Hypothalamus (tissue), 51 donors: ENCODE measurements around the gene MYCBPAP.
"Not testable (repeated sequence)": the region's sequence is repeated elsewhere in the genome, so short reads cannot be mapped to it uniquely, and the experiment has no call there.

Experiments
- DNase-seq, 51 donors: peaks; one replicate each; lab custom pipeline; 2025; lab: John Stamatoyannopoulos, UW

Gene MYCBPAP

DNA sequence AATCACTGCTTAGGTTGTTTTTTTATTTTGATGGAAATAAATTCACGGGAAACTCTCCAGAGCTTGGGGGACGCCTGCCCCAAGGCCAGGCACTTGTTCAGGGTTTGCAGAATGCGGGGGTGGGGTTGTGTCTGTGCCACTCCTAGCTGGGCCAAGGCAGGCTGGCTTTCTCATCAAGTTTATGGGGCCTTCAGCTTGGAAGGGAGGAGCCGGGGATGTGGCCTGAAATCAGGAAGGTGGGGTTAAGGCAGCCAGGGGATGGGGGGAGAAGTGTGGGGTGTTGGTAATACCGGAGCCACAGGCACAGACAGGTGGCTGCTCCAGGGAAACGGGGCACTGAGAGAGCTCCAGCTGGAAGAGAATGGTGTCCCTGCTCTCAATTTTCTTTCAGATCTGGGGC, 37.8 kb upstream of the MYCBPAP start:
- DNase-seq, result no peak

- no peak for DNase-seq
Measured at GRCh38 chr17:50471009-50471905, 37.0 kb upstream of the MYCBPAP start.

GRCh38 chr17:50472286-50472685, 36.0 kb upstream of the MYCBPAP start:
- DNase-seq, result no peak

DNA sequence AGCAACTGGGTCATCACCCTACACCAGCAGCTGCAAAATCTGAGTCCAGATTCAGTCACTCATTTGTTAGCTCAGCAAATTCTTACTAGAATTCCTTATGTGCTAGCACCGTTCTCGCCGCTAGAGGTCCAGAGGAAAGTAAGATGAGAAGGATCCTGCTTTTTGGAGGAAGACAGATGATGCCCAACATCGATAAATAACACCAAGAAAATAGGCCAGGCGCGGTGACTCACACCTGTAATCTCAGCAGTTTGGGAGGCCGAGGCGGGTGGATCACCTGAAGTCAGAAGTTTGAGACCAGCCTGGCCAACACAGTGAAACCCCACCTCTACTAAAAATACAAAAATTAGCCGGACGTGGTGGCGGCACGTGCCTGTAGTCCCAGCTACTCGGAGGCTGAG, 35.5 kb upstream of the MYCBPAP start:
- DNase-seq, result not testable (repeated sequence)

DNA sequence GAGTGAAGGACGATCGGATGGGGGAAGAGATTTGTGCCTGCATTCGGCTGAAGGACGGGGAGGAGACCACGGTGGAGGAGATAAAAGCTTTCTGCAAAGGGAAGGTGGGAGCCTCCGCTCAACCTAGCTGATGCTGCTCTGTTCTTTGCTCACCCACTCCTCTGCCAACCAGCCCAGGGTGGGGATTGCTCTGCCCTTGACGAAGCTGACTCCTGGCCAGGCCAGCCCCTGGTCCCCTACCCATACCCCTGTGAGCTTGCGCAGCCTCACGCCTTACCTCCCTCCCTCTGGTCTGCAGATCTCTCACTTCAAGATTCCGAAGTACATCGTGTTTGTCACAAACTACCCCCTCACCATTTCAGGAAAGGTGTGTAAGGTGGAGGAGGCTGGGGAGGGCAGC, 34.3 kb upstream of the MYCBPAP start:
- no peak for DNase-seq

GRCh38 chr17:50474523-50474922, 33.7 kb upstream of the MYCBPAP start:
- DNase-seq, result no peak

DNA sequence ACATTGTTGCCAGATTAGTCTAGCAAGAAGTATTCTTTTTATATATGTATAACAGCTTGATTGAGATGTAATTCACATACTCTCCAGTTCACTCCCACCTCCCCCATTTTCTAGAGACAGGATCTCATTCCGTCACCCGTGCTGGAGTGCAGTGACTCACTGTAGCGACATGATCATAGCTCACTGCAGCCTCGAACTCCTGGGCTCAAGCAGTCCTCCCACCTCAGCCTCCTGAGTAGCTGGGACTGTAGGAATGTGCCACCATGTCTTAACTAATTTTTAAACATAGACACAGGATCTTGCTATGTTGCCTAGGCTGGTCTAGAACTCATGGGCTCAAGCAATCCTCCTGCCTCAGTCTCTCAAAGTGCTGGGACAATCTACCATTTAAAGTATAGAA, 32.9 kb upstream of the MYCBPAP start:
- DNase-seq, result no peak

DNA sequence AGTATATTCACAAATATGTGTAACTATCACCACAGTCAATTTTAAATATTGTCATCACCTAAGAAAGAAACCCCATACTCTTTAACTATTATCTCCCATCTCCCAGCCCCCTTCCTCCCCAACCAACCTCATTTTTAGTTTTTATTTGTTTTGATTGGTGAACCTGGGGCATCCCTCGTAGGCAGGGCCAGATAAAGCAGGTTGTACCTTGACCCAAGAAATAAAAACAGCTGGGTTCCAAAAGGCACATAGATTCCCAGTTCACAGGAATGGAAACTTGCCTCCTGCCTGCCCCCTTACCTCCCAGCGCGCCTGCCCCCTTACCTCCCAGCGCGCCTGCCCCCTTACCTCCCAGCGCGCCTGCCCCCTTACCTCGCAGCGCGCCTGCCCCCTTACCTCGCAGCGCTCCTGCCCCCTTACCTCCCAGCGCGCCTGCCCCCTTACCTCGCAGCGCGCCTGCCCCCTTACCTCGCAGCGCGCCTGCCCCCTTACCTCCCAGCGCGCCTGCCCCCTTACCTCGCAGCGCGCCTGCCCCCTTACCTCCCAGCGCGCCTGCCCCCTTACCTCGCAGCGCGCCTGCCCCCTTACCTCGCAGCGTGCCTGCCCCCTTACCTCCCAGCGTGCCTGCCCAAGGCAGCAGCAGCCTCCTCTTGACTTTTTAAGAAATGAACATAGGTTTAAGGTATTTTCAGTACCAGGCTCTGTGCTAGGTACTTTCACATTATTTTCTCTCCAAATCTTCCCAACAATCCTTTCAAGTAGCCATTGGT, 32.3 kb upstream of the MYCBPAP start:
- DNase-seq, result not testable (repeated sequence)

DNA sequence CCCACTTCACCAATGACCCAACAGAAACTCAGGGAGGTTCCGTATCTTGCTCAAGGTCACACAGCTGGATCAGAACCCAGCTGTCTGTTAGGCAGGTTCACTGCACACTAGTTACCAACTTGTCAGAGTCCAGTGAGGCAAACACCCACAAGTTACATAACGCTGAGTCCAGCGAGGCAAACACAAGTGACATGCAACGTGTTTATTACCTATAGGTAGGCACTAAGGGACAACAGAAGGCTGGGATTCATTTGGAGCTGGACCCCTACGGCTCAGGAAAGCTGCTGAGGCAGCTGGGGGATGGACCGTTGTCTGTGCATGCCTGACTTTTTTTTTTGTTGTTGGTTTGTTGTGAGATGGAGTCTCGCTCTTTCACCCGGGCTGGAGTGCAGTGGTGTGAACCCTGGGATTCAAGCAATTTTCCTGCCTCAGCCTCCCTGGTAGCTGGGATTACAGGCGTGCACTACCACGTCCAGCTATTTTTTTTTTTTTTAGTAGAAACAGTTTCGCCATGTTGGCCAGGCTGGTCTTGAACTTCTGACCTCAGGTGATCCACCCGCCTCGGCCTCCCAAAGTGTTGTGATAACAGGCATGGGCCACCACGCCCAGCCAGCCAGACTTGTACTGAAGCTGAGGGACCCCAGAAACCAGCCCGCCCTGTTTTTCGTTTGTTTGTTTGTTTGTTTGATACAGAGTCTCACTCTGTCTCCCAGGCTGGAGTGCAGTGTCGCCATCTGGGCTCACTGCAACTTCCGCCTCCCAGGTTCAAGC, 31.5 kb upstream of the MYCBPAP start:
- no peak for DNase-seq

DNA sequence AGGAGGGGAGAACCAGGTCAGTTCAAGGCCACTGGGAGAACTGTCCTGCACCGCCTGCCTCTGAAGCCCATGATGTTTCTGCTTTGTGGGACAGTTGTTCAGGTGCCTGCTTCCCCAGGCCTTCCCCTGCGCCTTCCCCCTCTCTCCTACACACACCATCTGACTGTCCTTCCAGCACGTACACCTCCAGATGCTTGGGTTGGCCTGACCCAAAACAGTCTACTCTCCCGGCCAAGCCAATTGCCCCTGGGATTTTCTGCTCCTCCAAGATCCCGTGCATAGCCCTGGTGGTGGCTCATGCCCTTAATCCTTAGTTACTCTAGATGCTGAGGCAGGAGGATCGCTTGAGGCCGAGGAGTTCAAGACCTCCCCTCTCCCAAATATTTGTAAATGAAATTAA, 30.3 kb upstream of the MYCBPAP start:
- no peak for DNase-seq

GRCh38 chr17:50478391-50479381, 29.6 kb upstream of the MYCBPAP start, which contains the start of gene RSAD1:
TSS of gene RSAD1 (plus strand) at chr17:50478860. CDS start at chr17:50478885, 25 bp downstream.
- peak; percentile 28 to 85 (median 70) for DNase-seq

DNA sequence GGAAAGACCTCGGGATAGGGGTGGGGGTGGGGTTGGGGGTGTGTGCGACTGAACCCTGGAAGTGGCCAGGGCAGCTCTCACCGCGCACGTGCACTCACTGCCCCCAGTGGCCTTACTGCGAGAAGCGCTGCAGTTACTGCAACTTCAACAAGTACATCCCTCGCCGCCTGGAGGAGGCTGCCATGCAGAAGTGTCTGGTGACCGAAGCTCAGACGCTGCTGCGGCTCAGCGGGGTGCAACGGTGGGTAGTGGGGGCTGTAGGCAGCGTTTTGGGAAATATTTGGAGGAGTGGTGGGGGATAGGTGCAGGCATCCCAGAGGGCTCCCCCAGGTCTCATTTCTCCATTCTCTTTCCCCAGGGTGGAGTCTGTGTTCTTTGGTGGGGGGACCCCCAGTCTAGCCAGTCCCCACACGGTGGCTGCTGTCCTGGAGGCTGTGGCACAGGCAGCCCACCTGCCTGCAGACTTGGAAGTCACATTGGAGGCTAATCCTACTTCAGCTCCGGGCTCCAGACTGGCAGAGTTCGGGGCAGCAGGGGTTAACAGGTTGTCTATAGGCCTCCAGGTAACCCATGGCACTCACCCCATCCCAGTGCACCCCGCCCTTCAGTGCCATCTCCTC, 28.6 kb upstream of the MYCBPAP start:
- peak in 37 of 51 donors; percentile 5 to 61 (median 30) for DNase-seq

- no peak for DNase-seq
Measured at GRCh38 chr17:50480142-50480764, 28.0 kb upstream of the MYCBPAP start.

DNA sequence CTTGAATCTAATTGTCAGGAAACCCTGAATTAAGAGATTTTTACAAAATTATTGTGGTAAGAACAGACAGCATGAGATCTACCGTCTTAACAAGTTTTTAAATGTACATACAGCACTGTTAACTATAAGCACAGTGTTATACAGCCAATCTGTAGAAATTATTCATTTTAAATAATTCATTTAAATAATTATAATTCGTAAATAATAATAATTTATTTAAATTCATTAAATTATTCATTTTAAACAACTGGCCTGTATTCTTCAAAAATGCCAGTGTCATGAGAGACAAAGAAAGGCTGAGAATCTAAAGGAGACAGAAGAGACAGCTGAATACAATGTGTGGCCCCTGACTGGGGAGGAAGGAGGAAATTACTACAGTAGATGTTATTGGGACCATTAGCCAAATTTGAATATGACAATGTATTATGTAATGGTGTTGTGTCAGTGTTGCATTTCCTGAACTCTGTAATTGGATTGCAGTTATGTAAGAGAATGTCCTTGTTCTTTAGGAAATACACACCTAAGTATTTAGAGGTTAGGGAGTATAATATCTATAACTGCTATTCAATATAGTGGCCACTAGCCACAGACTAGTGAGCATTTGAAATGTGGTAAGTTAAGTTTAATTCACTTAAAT, 27.3 kb upstream of the MYCBPAP start:
- DNase-seq, result no peak

- DNase-seq, result no peak
Measured at GRCh38 chr17:50481648-50482047, 26.6 kb upstream of the MYCBPAP start.

DNA sequence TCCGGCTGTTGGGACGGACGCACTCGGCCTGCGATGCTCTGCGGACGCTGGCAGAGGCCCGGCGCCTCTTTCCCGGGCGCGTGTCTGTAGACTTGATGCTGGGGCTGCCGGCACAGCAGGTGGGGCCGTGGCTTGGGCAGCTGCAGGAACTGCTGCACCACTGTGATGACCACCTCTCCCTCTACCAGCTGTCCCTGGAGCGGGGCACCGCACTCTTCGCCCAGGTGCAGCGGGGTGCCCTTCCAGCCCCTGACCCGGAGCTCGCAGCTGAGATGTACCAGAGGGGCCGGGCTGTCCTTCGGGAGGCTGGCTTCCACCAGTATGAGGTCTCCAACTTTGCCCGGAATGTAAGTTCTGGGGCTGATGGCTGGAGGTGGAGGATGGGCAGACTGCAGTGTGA, 26.1 kb upstream of the MYCBPAP start:
- DNase-seq, result no peak

DNA sequence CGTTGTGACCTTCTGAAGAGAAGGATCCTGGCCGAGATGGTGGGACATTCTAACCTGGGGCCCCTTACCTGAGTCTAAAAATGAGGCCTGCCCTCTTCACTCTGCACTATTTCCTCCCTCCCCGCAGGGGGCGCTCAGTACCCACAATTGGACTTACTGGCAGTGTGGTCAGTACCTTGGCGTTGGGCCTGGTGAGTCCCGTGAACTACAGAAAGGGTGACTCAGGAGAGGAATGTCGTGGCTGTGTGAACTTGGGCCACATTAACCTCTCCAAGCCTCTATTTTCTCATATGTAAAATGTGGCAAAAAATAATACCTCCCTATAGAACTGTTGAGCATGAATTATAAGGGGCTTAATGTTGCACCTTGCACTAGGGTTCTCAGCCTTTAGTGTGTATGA, 25.7 kb upstream of the MYCBPAP start:
- DNase-seq, result peak; percentile 30 to 95 (median 81)

GRCh38 chr17:50483266-50483665, 25.0 kb upstream of the MYCBPAP start:
- no peak for DNase-seq
